ENCODE measurements around the gene TPRX1. TPM values are rescaled to one million over a fixed set of nuclear protein-coding genes. Genes with fewer than 3 reads are reported as not detected.

The TPRX1 gene
- total and polyA plus RNA-seq, 2 experiments from 2014 or later = not detected

GRCh38 chr19:47756953-47757608 lies 47.3 kb downstream of the TPRX1 start:
- Histone ChIP-seq H3K4me2 (ENCODE audit: unreplicated experiment) (no peak overlapping the region), H3K9me2 (ENCODE audit: insufficient read depth) (no peaks in the 10 kb centered on the region), H3K4me3 (no peak overlapping the region), H2AFZ (no peak overlapping the region), H3K79me2 (ENCODE audit: insufficient read depth) (no peaks in the 10 kb centered on the region), H3F3A (ENCODE audit: insufficient read depth) (peaks cover 6% of the 10 kb centered on the region; the same call in 1 of the 2 replicates), H3K4me1 (ENCODE audit: insufficient read depth) (no peaks in the 10 kb centered on the region), H3K27me3 (replicated peaks; ENCODE audit: insufficient read depth) (no peaks in the 10 kb centered on the region), H3K36me3 (ENCODE audit: low read depth) (peaks cover 24% of the 10 kb centered on the region; the same call in 1 of the 2 replicates), H3K9ac (no peak overlapping the region), H4K20me1 (ENCODE audit: insufficient read depth) (no peaks in the 10 kb centered on the region), H3K27ac (no peak overlapping the region), H3K9me3 (ENCODE audit: low read depth) (no peaks in the 10 kb centered on the region)
- 89 to 90% methylated on average over 22 of the region's 22 CpGs for WGBS, 2 experiments (ENCODE audit: low coverage in 1 of 2, low lambda C conversion rate in 2 of 2, missing lambda C conversion rate in 2 of 2)
- TF ChIP-seq EZH2phosphoT487 (IDR thresholded peaks at IDR 0.05; ENCODE audit: insufficient read depth, low read depth) = no peak
- no peak for TF ChIP-seq EZH2 (IDR thresholded peaks at IDR 0.05; ENCODE audit: insufficient read depth, poor library complexity, severe bottlenecking)
- in situ Hi-C loops (cut with MboI) = no loop called here
- no peak for DNase-seq

GRCh38 chr19:47756627-47756929 lies 47.8 kb downstream of the TPRX1 start:
- Histone ChIP-seq H3K4me2 (ENCODE audit: unreplicated experiment) (no peak overlapping the region), H3K9me3 (ENCODE audit: low read depth) (no peaks in the 10 kb centered on the region), H3K36me3 (ENCODE audit: low read depth) (peaks cover 24% of the 10 kb centered on the region; the same call in 1 of the 2 replicates), H3K4me1 (ENCODE audit: insufficient read depth) (no peaks in the 10 kb centered on the region), H3K27ac (no peak overlapping the region), H4K20me1 (ENCODE audit: insufficient read depth) (no peaks in the 10 kb centered on the region), H2AFZ (no peak overlapping the region), H3K79me2 (ENCODE audit: insufficient read depth) (no peaks in the 10 kb centered on the region), H3F3A (ENCODE audit: insufficient read depth) (peaks cover 6% of the 10 kb centered on the region; the same call in 1 of the 2 replicates), H3K9ac (no peak overlapping the region), H3K27me3 (replicated peaks; ENCODE audit: insufficient read depth) (no peaks in the 10 kb centered on the region), H3K4me3 (no peak overlapping the region), H3K9me2 (ENCODE audit: insufficient read depth) (no peaks in the 10 kb centered on the region)
- DNase-seq = no peak
- in situ Hi-C loops (cut with MboI) = no loop called here
- TF ChIP-seq EZH2 (IDR thresholded peaks at IDR 0.05; ENCODE audit: insufficient read depth, poor library complexity, severe bottlenecking) = no peak
- 83 to 91% methylated on average over 10 to 12 of the region's 12 CpGs for WGBS, 2 experiments (ENCODE audit: low coverage in 1 of 2, low lambda C conversion rate in 2 of 2, missing lambda C conversion rate in 2 of 2)

- H3K4me1 ChIP-seq (ENCODE audit: insufficient read depth) = no peaks in the 10 kb centered on the region
- H2AFZ ChIP-seq = no peak overlapping the region
- H3K9ac ChIP-seq = no peak overlapping the region
- H3K9me2 ChIP-seq (ENCODE audit: insufficient read depth) = no peaks in the 10 kb centered on the region
- no peak overlapping the region for H3K4me3 ChIP-seq
- peaks cover 6% of the 10 kb centered on the region; the same call in 1 of the 2 replicates for H3F3A ChIP-seq (ENCODE audit: insufficient read depth)
- H3K9me3 ChIP-seq (ENCODE audit: low read depth) = no peaks in the 10 kb centered on the region
- no peaks in the 10 kb centered on the region for H4K20me1 ChIP-seq (ENCODE audit: insufficient read depth)
- H3K4me2 ChIP-seq (ENCODE audit: unreplicated experiment) = no peak overlapping the region
- in situ Hi-C loops (cut with MboI) = no loop called here
- DNase-seq = no peak
- H3K27ac ChIP-seq = no peak overlapping the region
- 93% methylated on average over 24 to 28 of the region's 28 CpGs for WGBS, 2 experiments (ENCODE audit: low coverage in 1 of 2, low lambda C conversion rate in 2 of 2, missing lambda C conversion rate in 2 of 2)
- TF ChIP-seq EZH2phosphoT487 (IDR thresholded peaks at IDR 0.05; ENCODE audit: insufficient read depth, low read depth) (no peak), EZH2 (IDR thresholded peaks at IDR 0.05; ENCODE audit: insufficient read depth, poor library complexity, severe bottlenecking) (no peak)
- H3K79me2 ChIP-seq (ENCODE audit: insufficient read depth) = no peaks in the 10 kb centered on the region
- H3K36me3 ChIP-seq (ENCODE audit: low read depth) = peaks cover 24% of the 10 kb centered on the region; the same call in 1 of the 2 replicates
- H3K27me3 ChIP-seq (replicated peaks; ENCODE audit: insufficient read depth) = no peaks in the 10 kb centered on the region
Measured at GRCh38 chr19:47755762-47756626, 48.4 kb downstream of the TPRX1 start.

GRCh38 chr19:47755065-47755761 lies 49.1 kb downstream of the TPRX1 start:
- Histone ChIP-seq H3K79me2 (ENCODE audit: insufficient read depth) (no peaks in the 10 kb centered on the region), H3K4me3 (no peak overlapping the region), H2AFZ (no peak overlapping the region), H3K9me3 (ENCODE audit: low read depth) (no peaks in the 10 kb centered on the region), H3K27ac (no peak overlapping the region), H3K4me1 (ENCODE audit: insufficient read depth) (no peaks in the 10 kb centered on the region), H3K36me3 (ENCODE audit: low read depth) (peaks cover 24% of the 10 kb centered on the region; the same call in 1 of the 2 replicates), H3K9me2 (ENCODE audit: insufficient read depth) (no peaks in the 10 kb centered on the region), H3K27me3 (replicated peaks; ENCODE audit: insufficient read depth) (no peaks in the 10 kb centered on the region), H3K4me2 (ENCODE audit: unreplicated experiment) (no peak overlapping the region), H3K9ac (no peak overlapping the region), H4K20me1 (ENCODE audit: insufficient read depth) (no peaks in the 10 kb centered on the region), H3F3A (ENCODE audit: insufficient read depth) (peaks cover 6% of the 10 kb centered on the region; the same call in 1 of the 2 replicates)
- WGBS, 2 experiments (ENCODE audit: low coverage in 1 of 2, low lambda C conversion rate in 2 of 2, missing lambda C conversion rate in 2 of 2) = 91 to 94% methylated on average over 23 to 36 of the region's 36 CpGs
- TF ChIP-seq EZH2phosphoT487 (IDR thresholded peaks at IDR 0.05; ENCODE audit: insufficient read depth, low read depth) (no peak), EZH2 (IDR thresholded peaks at IDR 0.05; ENCODE audit: insufficient read depth, poor library complexity, severe bottlenecking) (no peak)
- in situ Hi-C loops (cut with MboI) = no loop called here
- no peak for DNase-seq
